HEK293 (cell line): ENCODE results near the gene ERFE.

Experiments
- ATF2 ChIP-seq: fragments of 450-650 bp; formaldehyde crosslinking; IDR thresholded peaks from 2 replicates; pipeline ENCODE4 v1.5.1; 2016; ENCODE audit warnings: missing biosample characterization, missing genetic modification characterization, low read depth
- MEIS1 ChIP-seq: sonication (generic); formaldehyde crosslinking; IDR thresholded peaks from 2 replicates; pipeline ENCODE4 v1.8.1; 2022; ENCODE audit warnings: missing genetic modification reagents, mild to moderate bottlenecking, borderline replicate concordance
- OSR2 ChIP-seq: fragments of 450-650 bp; formaldehyde crosslinking; IDR thresholded peaks from 2 replicates; pipeline ENCODE4 v1.5.1; 2016; ENCODE audit warnings: missing biosample characterization, missing genetic modification characterization
- ZBTB11 ChIP-seq: fragments of 450-650 bp; formaldehyde crosslinking; conservative IDR thresholded peaks from 2 replicates; pipeline ENCODE4 v1.5.1; 2016; ENCODE audit warnings: low read depth, missing biosample characterization, missing genetic modification characterization
- ZBTB44 ChIP-seq: fragments of 450-650 bp; IDR thresholded peaks from 2 replicates; pipeline ENCODE4 v1.5.1; 2018; ENCODE audit warnings: missing biosample characterization, mild to moderate bottlenecking, missing genetic modification characterization
- ZFP41 ChIP-seq: fragments of 450-650 bp; formaldehyde crosslinking; IDR thresholded peaks from 2 replicates; pipeline ENCODE4 v1.5.1; 2016; ENCODE audit warnings: missing biosample characterization, missing genetic modification characterization, borderline replicate concordance
- ZNF214 ChIP-seq: fragments of 450-650 bp; formaldehyde crosslinking; IDR thresholded peaks from 2 replicates; pipeline ENCODE4 v1.5.1; 2017; ENCODE audit warnings: missing biosample characterization, mild to moderate bottlenecking, missing genetic modification characterization, borderline replicate concordance
- ZNF830 ChIP-seq: fragments of 450-650 bp; IDR thresholded peaks from 2 replicates; pipeline ENCODE4 v1.5.0; 2018; ENCODE audit warnings: missing biosample characterization, missing genetic modification characterization, low read depth, mild to moderate bottlenecking, moderate library complexity

- TF ChIP-seq ZBTB44 = no peak
- TF ChIP-seq ZFP41 (tag by site-specific recombination) = no peak
- no peak for TF ChIP-seq ZBTB11 (tag by site-specific recombination)
- no peak for TF ChIP-seq ATF2 (tag by site-specific recombination)
- no peak for TF ChIP-seq ZNF214
- no peak for TF ChIP-seq ZNF830 (tag by site-specific recombination)
- no peak for TF ChIP-seq OSR2 (tag by site-specific recombination)
- no peak for TF ChIP-seq MEIS1 (CRISPR knock-in tag)
Observed at GRCh38 chr2:238190445-238190844, 31.7 kb downstream of the ERFE start.
